ENCODE measurements around the gene PEAK1. TPM values are rescaled to one million over a fixed set of nuclear protein-coding genes. Genes with fewer than 3 reads are reported as not detected.

The PEAK1 gene
- total RNA-seq, 4 donors from 2014 or later, result 51.1 to 82.2 (median 58.1) TPM

DNA sequence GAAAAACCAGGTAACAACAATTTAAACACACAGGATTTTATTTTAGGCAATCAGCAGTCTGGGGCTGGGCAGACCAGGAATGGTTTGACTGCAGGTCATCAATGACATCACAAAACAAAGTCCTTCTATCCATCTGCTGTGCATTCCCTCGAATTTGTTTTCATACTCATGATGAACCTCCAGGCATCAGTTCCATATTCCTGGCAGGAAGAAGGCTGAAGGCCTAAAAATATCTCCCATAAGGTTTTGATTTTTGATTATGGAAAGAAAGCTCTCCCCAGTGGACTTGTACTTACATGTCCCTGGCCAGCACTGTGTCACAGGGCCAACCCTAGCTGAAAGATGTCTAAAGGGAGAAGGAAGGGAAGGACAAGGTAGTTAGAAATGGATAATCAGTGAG is 107.4 kb downstream of the PEAK1 start:
- no peaks in the 10 kb centered on the region for H3K27me3 ChIP-seq
- TF ChIP-seq POLR2A (IDR thresholded peaks at IDR 0.05) (no peak), EP300 (IDR thresholded peaks at IDR 0.05; ENCODE audit: low read depth) (no peak), POLR2AphosphoS5 (IDR thresholded peaks at IDR 0.05) (no peak)
- TF ChIP-seq, protein P1, sequence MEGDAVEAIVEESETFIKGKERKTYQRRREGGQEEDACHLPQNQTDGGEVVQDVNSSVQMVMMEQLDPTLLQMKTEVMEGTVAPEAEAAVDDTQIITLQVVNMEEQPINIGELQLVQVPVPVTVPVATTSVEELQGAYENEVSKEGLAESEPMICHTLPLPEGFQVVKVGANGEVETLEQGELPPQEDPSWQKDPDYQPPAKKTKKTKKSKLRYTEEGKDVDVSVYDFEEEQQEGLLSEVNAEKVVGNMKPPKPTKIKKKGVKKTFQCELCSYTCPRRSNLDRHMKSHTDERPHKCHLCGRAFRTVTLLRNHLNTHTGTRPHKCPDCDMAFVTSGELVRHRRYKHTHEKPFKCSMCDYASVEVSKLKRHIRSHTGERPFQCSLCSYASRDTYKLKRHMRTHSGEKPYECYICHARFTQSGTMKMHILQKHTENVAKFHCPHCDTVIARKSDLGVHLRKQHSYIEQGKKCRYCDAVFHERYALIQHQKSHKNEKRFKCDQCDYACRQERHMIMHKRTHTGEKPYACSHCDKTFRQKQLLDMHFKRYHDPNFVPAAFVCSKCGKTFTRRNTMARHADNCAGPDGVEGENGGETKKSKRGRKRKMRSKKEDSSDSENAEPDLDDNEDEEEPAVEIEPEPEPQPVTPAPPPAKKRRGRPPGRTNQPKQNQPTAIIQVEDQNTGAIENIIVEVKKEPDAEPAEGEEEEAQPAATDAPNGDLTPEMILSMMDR (IDR thresholded peaks at IDR 0.05), result no peak
- in situ Hi-C loops (cut with MboI; ENCODE audit: low pct_ligation_motif_present in 1 of 4, low pct_unique_long_range_greater_than_20kb in 1 of 4, low sequenced_read_pairs in 3 of 4), result no loop called here
- intact Hi-C loops (cut with DNase I; ENCODE audit: low total_unique reads), result no loop called here
- 56% methylated on average over 1 of the region's 1 CpG; no CpG with 5 or more reads in 1 of the 2 donors for WGBS, 2 donors (ENCODE audit: low coverage in 1 of 2)
- no peak for DNase-seq
- peaks cover 0 to 27% (median 10%) of the 10 kb centered on the region in 4 donors for H3K4me1 ChIP-seq
- no peaks in the 10 kb centered on the region for H3K36me3 ChIP-seq
- no peak overlapping the region for H3K27ac ChIP-seq
- H3K4me3 ChIP-seq, result no peak overlapping the region
- no peaks in the 10 kb centered on the region for H3K9me3 ChIP-seq

DNA sequence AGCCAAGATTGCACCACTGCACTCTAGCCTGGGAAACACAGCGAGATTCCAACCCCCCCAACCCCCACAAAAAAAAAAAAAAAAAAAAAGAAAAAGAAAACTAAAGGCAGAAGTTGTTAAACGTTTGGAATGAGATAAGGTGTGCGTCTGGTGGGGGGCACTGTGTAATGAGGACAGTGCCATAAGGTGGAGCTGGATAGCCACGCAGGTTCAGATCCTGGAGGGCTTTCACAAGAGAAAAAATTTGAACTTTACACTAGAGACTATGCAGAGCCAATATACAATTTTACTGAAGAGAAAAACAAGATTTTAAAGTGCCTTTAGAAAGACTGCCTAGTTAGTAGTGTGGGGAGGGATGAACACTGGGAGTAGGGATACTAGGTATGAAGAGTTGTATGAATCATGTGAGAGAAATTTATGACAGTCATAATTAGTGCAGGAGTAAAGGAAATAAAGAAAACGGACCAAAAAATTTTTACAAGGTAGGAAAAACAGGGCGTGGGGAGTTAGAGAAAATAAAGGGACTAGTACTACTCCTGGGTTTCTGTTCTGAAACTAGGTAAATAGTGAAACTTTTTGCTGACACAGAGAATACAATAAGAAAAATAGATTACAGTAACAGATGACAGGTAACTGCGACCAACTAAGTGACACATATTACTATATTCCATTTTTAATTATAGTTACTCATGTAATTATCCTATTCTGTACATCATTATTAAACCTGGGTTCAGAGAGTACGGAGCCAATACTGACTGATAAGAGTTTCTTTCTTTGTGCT is 108.1 kb downstream of the PEAK1 start:
- 62 to 76% methylated on average over 7 to 8 of the region's 8 CpGs for WGBS, 2 donors (ENCODE audit: low coverage in 1 of 2)
- no peaks in the 10 kb centered on the region for H3K27me3 ChIP-seq
- TF ChIP-seq POLR2A (IDR thresholded peaks at IDR 0.05), result no peak
- TF ChIP-seq EP300 (IDR thresholded peaks at IDR 0.05; ENCODE audit: low read depth), result no peak
- TF ChIP-seq, protein P1 (IDR thresholded peaks at IDR 0.05), result no peak
- TF ChIP-seq POLR2AphosphoS5 (IDR thresholded peaks at IDR 0.05), result no peak
- H3K27ac ChIP-seq, result no peak overlapping the region
- H3K9me3 ChIP-seq, result no peaks in the 10 kb centered on the region
- H3K4me3 ChIP-seq, result no peak overlapping the region
- H3K36me3 ChIP-seq, result no peaks in the 10 kb centered on the region
- peaks cover 0 to 28% (median 10%) of the 10 kb centered on the region in 4 donors for H3K4me1 ChIP-seq
- intact Hi-C loops (cut with DNase I; ENCODE audit: low total_unique reads) (no loop called here), in situ Hi-C loops (cut with MboI; ENCODE audit: low pct_ligation_motif_present in 1 of 4, low pct_unique_long_range_greater_than_20kb in 1 of 4, low sequenced_read_pairs in 3 of 4) (no loop called here)
- DNase-seq, result no peak

DNA sequence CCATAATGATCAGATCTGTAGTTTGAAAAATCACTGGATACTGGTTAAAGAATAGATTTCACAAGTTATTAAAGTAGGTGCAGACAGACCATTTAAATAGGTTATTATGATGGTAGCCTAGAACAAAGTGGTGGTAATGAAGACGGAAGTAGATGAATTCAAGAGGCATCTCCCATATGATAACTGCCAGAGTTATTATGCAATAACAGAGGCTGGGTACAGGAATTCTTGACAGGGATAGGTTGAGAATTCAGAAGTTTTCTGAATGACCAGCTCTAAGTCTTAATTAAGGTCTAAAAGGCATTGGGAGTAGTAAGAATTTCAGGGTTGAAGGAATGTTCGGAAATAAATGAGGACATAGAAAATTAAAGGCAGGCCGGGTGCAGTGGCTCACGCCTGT is 108.9 kb downstream of the PEAK1 start:
- TF ChIP-seq, protein P1 (IDR thresholded peaks at IDR 0.05), result no peak
- no peak for TF ChIP-seq EP300 (IDR thresholded peaks at IDR 0.05; ENCODE audit: low read depth)
- no peak for TF ChIP-seq POLR2A (IDR thresholded peaks at IDR 0.05)
- TF ChIP-seq POLR2AphosphoS5 (IDR thresholded peaks at IDR 0.05), result no peak
- H3K9me3 ChIP-seq, result no peaks in the 10 kb centered on the region
- H3K27ac ChIP-seq, result no peak overlapping the region
- no peak for DNase-seq
- no peaks in the 10 kb centered on the region for H3K27me3 ChIP-seq
- in situ Hi-C loops (cut with MboI; ENCODE audit: low pct_ligation_motif_present in 1 of 4, low pct_unique_long_range_greater_than_20kb in 1 of 4, low sequenced_read_pairs in 3 of 4) (no loop called here), intact Hi-C loops (cut with DNase I; ENCODE audit: low total_unique reads) (no loop called here)
- peaks cover 0 to 28% (median 10%) of the 10 kb centered on the region in 4 donors for H3K4me1 ChIP-seq
- H3K4me3 ChIP-seq, result no peak overlapping the region
- no peaks in the 10 kb centered on the region for H3K36me3 ChIP-seq
- WGBS, 2 donors (ENCODE audit: low coverage in 1 of 2), result 88 to 94% methylated on average over 1 to 4 of the region's 4 CpGs

DNA sequence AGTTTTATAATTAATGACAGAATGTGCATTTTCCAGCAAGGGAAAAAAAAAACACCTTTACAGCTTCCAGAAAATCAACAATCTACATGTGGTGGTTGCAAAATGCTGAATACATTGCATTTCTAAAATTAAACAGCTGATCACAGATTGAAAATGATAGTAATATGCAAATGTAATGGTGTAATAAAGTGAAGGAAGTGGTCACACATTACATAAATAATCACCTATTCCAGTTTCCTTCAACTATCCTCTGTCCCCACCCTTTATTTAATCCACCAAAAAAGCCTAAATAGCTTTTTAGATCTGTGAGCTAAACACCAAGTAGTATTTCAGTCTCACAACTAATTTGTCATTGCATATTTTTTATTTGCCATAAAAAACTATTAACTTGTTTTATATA is 110.5 kb downstream of the PEAK1 start:
- no peak for TF ChIP-seq POLR2A (IDR thresholded peaks at IDR 0.05)
- no peak for TF ChIP-seq EP300 (IDR thresholded peaks at IDR 0.05; ENCODE audit: low read depth)
- no peak overlapping the region for H3K27ac ChIP-seq
- no peaks in the 10 kb centered on the region for H3K9me3 ChIP-seq
- H3K4me3 ChIP-seq, result no peak overlapping the region
- no peak for DNase-seq
- no peaks in the 10 kb centered on the region for H3K36me3 ChIP-seq
- peaks cover 0 to 28% (median 10%) of the 10 kb centered on the region in 4 donors for H3K4me1 ChIP-seq
- in situ Hi-C loops (cut with MboI; ENCODE audit: low pct_ligation_motif_present in 1 of 4, low pct_unique_long_range_greater_than_20kb in 1 of 4, low sequenced_read_pairs in 3 of 4), result no loop called here
- no peaks in the 10 kb centered on the region for H3K27me3 ChIP-seq
- intact Hi-C loops (cut with DNase I; ENCODE audit: low total_unique reads), result no loop called here
